AG09309 (cell line): ENCODE results near the gene DAAM1.

ENCODE experiments used
- DNase-seq: peaks from one replicate; pipeline ENCODE4 v3.0.0-alpha.2; 2010; ENCODE audit warnings: low read depth
- H3K4me3 ChIP-seq: 2 replicates; pipeline ENCODE4 v1.5.1; 2011; ENCODE audit warnings: mild to moderate bottlenecking, low read depth, low read length, moderate library complexity; ENCODE audit not compliant: control insufficient read depth
- TF ChIP-seq, protein P1 (sequence below): IDR thresholded peaks from 2 replicates; pipeline ENCODE4 v1.5.1; 2011; ENCODE audit warnings: mild to moderate bottlenecking, low read depth, low read length, inconsistent platforms; ENCODE audit not compliant: insufficient read depth, control insufficient read depth; ENCODE audit errors: missing control alignments

Gene DAAM1

DNA sequence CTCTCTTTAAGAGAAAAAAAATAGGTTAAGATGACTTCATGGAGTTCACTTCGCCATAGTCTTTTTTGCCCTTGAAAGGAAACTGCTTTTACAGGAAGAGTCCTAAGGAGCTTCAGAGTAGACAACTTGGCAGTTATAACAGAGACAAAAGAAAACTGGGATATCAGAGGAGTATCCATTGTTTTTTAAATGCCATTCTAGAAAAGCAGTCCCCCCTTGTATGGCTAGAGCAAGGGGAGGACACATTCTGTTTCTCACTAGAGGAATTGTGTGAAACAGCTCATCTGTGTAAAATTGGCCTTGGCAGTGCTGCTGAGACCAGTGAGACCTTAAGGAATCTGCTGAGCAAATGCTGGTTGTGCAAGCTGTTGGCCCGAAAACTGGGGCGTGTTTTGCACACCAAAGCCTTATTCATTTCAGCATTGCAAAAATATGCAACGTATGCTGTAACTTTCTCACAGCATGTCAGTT, 148.7 kb downstream of the DAAM1 start:
- TF ChIP-seq, protein P1, sequence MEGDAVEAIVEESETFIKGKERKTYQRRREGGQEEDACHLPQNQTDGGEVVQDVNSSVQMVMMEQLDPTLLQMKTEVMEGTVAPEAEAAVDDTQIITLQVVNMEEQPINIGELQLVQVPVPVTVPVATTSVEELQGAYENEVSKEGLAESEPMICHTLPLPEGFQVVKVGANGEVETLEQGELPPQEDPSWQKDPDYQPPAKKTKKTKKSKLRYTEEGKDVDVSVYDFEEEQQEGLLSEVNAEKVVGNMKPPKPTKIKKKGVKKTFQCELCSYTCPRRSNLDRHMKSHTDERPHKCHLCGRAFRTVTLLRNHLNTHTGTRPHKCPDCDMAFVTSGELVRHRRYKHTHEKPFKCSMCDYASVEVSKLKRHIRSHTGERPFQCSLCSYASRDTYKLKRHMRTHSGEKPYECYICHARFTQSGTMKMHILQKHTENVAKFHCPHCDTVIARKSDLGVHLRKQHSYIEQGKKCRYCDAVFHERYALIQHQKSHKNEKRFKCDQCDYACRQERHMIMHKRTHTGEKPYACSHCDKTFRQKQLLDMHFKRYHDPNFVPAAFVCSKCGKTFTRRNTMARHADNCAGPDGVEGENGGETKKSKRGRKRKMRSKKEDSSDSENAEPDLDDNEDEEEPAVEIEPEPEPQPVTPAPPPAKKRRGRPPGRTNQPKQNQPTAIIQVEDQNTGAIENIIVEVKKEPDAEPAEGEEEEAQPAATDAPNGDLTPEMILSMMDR = no peak
- no peak for DNase-seq

DNA sequence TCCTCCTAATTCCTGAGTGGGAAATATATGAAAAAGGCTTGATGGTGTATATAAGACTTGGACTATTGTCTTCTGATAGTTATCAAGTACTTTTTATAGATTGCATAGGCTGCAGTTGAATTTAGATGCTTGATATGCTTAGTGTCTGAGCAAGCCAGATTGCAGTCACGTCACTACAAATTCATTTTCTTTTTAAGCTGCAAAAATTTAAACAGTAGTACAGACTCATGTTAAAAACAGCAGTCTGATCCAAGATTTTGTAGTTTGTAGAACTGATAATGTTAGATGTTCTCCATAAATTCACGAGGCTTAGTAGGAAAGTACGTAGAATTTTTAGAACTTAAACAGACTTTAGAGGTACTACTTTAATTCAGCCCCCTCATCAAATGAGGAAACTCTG, 150.3 kb downstream of the DAAM1 start:
- no peak for DNase-seq
- no peak overlapping the region for H3K4me3 ChIP-seq
- TF ChIP-seq, protein P1 = no peak

More for the DNA sequence above, 148.7 kb downstream of the DAAM1 start:
- H3K4me3 ChIP-seq = no peak overlapping the region

DNA sequence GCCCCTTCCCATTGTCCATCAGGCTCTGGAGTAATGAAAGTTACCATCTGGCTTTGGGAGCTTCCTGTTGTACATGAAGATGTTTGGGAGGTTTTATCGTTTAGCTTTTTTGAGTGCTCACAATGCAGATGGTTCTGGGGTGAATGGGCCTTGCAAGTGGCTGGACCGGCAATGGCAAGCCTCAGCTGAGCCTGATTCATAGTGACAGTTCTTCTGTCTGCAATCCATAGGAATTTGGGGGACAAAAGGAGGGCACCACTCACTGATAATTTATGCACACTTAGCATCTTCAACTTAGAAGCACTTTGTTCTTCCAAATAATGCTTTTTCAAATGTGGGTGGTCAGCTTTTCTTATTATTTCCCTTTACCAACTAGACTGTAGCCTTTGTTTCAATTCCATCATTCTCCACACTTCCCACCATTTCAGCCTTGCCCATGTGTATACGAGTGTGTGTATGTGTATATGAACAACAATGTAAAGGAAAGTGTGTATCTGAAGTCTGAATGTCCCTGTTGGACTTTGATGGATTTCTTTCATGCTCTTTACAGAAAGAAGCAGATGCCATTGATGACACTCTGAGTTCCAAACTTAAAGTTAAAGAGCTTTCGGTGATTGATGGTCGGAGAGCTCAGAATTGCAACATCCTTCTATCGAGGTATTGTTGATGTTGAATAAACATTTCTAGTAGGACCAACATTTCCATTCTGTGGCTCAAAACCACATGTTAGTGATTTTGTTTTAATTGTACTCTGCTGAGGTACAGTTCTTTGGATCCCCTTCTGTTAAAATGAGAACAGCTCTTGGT, 151.3 kb downstream of the DAAM1 start:
- H3K4me3 ChIP-seq = no peak overlapping the region
- DNase-seq = no peak
- TF ChIP-seq, protein P1 = no peak

DNA sequence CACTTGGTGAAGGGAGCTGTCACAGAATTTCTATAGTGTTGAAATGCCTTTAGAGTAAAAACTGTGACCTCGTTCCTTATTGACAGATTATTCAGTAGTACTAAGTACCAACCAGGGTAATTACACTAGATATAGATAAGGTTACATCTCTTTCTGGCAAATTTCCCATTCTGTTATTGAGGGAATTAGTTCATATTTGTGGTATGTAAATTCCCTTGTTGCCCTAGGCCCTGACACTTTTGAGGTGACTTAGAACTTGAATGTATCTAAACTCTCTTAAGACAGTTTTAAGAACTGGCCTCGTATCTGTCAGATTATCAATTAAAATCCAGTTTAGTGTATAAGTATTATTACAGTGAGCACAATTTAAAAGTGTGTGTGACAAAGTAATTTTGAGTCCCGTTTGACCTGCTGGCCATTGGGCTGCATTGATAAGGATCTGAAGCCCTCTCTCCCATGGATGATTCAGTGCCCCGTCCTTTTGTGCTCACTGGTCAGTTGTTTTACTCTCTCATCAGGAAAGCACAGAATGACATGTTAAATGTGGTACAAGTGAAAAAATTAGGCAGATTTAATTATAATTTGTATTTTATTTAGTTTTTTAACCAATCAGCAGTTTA, 153.5 kb downstream of the DAAM1 start:
- TF ChIP-seq, protein P1 = no peak
- no peak overlapping the region for H3K4me3 ChIP-seq
- no peak for DNase-seq

DNA sequence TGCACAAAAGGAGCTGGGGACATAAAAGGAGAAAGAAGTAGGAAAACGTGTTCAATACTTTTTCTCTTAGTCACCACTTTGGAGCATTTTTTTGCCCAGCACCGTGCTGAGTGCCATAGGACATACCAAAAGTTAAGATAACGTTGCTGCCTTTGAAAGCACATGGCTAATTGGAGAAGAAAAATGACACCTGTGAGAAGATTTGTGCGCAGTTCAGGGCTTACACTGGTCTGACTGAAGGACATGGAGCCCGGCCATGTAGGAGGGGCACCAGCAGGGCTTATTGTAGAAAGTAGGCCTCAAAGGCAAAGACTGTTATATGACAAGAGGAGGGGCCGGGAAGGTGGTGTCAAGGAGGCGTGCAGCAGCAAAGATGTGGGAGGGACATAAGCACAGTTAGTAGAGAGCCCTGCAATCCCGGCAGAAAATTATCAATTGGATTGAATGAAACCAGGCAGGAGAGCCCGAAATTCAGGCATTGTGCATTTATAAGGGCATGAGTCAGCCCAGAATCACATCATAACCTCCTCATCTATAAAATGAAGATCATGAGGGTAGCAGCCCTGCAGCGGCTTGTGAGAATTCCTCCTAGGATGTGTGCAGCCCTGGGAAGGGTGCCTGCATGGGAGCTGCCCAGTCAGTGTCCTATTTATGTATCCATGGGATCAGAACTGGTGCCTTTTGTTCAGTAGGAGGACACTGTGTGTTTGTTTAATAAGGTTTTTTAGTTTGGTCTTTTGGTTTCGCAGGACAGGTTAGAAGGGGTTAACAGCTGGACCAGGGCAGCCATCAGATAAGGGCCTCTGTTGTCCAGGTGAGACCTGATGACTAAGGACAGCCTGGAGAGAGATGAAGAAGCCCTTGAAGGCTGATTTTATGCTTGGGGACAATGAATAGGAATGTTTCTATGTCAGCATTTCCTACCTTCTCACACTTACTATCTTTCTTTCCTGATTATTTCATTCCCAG, 154.3 kb downstream of the DAAM1 start:
- TF ChIP-seq, protein P1 = no peak

DNA sequence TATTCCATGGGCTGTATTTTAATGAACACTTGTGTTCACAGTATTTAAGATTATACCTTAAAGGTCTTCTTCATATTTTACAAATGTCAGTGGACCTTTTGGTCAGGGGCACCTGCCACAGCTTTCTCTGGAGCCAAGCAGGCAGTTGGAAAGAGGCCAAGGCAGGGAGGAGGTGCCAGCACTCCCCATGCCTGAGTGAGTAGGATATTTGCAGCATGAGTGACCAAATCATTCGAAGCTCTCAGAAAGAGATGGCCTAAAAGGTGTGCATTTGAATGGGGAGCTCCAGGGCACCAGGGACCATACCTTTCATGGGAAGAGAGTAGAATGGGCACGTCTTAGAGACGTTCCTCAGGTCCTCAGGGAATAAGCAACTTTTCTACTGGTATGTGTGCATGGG, 155.1 kb downstream of the DAAM1 start:
- TF ChIP-seq, protein P1 = no peak
- no peak for DNase-seq
- no peak overlapping the region for H3K4me3 ChIP-seq

More for the DNA sequence above, 154.3 kb downstream of the DAAM1 start:
- no peak for DNase-seq
- no peak overlapping the region for H3K4me3 ChIP-seq
